HL-60/S4 treated with phorbol 12-myristate 13-acetate at 8.2 ng/mL for 4 days and 3 days (cell line): ENCODE results near the gene ACAP1.

Source experiments
- in situ Hi-C: fragments of 300-500 bp; cut with MboI; formaldehyde crosslinking; loops from 2 replicates; pipeline ENCODE4 v1.15.0; 2022; ENCODE audit warnings: low sequenced_read_pairs

ACAP1 gene

GRCh38 chr17:7328009-7328408 lies 8.3 kb upstream of the ACAP1 start:
- in situ Hi-C loops: loop anchor here (25.0 kb wide), 1 partner anchor 359 kb away; the partner anchor contains the start of genes TP53 and WRAP53

GRCh38 chr17:7328840-7329373 lies 7.4 kb upstream of the ACAP1 start, which contains the start of gene NEURL4:
NEURL4 (minus strand) TSS chr17:7329335; CDS start chr17:7329312, 23 bp downstream.
- in situ Hi-C loops: loop anchor here (25.0 kb wide), 1 partner anchor 358 kb away; the partner anchor contains the start of genes TP53 and WRAP53

- in situ Hi-C loops: loop anchor here (25.0 kb wide), 1 partner anchor 358 kb away; the partner anchor contains the start of genes TP53 and WRAP53
Observed at GRCh38 chr17:7329374-7329996, 6.8 kb upstream of the ACAP1 start.

GRCh38 chr17:7329997-7330637 lies 6.2 kb upstream of the ACAP1 start:
- in situ Hi-C loops: loop anchor here (25.0 kb wide), 1 partner anchor 357 kb away; the partner anchor contains the start of genes TP53 and WRAP53

- in situ Hi-C loops: loop anchor here (25.0 kb wide), 1 partner anchor 357 kb away; the partner anchor contains the start of genes TP53 and WRAP53
Observed at GRCh38 chr17:7330638-7331015, 5.7 kb upstream of the ACAP1 start.

- in situ Hi-C loops: loop anchor here (25.0 kb wide), 1 partner anchor 355 kb away; the partner anchor contains the start of genes TP53 and WRAP53
Observed at GRCh38 chr17:7332111-7332510, 4.2 kb upstream of the ACAP1 start.

GRCh38 chr17:7332600-7333069 lies 3.7 kb upstream of the ACAP1 start:
- in situ Hi-C loops: loop anchor here (25.0 kb wide), 1 partner anchor 355 kb away; the partner anchor contains the start of genes TP53 and WRAP53

GRCh38 chr17:7334938-7335538 lies 1.3 kb upstream of the ACAP1 start:
- in situ Hi-C loops: loop anchor here (25.0 kb wide), 1 partner anchor 352 kb away; the partner anchor contains the start of genes TP53 and WRAP53

- in situ Hi-C loops: loop anchor here (25.0 kb wide), 1 partner anchor 352 kb away; the partner anchor contains the start of genes TP53 and WRAP53
Observed at GRCh38 chr17:7335765-7336164, 564 bp upstream of the ACAP1 start.

GRCh38 chr17:7337600-7337999 lies 1.3 kb downstream of the ACAP1 start:
- in situ Hi-C loops: loop anchor here (25.0 kb wide), 1 partner anchor 350 kb away; the partner anchor contains the start of genes TP53 and WRAP53

GRCh38 chr17:7340179-7340578 lies 3.9 kb downstream of the ACAP1 start:
- in situ Hi-C loops: loop anchor here (25.0 kb wide), 1 partner anchor 347 kb away; the partner anchor contains the start of genes TP53 and WRAP53

- in situ Hi-C loops: loop anchor here (25.0 kb wide), 1 partner anchor 345 kb away; the partner anchor contains the start of genes TP53 and WRAP53
Observed at GRCh38 chr17:7341842-7342241, 5.5 kb downstream of the ACAP1 start.

- in situ Hi-C loops: loop anchor here (25.0 kb wide), 1 partner anchor 344 kb away; the partner anchor contains the start of genes TP53 and WRAP53
Observed at GRCh38 chr17:7343250-7343649, 6.9 kb downstream of the ACAP1 start.

GRCh38 chr17:7346761-7347614 lies 10.7 kb downstream of the ACAP1 start:
- in situ Hi-C loops: loop anchor here (25.0 kb wide), 1 partner anchor 340 kb away; the partner anchor contains the start of genes TP53 and WRAP53

GRCh38 chr17:7347630-7348477 lies 11.5 kb downstream of the ACAP1 start:
- in situ Hi-C loops: loop anchor here (25.0 kb wide), 1 partner anchor 339 kb away; the partner anchor contains the start of genes TP53 and WRAP53

- in situ Hi-C loops: loop anchor here (25.0 kb wide), 1 partner anchor 339 kb away; the partner anchor contains the start of genes TP53 and WRAP53
Observed at GRCh38 chr17:7348478-7349242, 12.3 kb downstream of the ACAP1 start.

GRCh38 chr17:7351665-7352502 lies 15.6 kb downstream of the ACAP1 start, which contains the start of gene KCTD11:
KCTD11 (plus strand) TSS chr17:7352162.
- in situ Hi-C loops: loop anchor here (25.0 kb wide), 1 partner anchor 185 kb away; the partner anchor contains the start of gene TNFSF12
